HepG2 (cell line): Measurements from ENCODE around the gene CLEC16A. TPM values are rescaled to one million over a fixed set of nuclear protein-coding genes. Genes with fewer than 3 reads are reported as not detected.

Source experiments
- ATAC-seq: fragments of 200-7000 bp; cut with Tn5 transposase; 3 replicates; pipeline ENCODE4 v1.9.1; 2020; ENCODE audit warnings: mild to moderate bottlenecking, moderate library complexity
- BruUV-seq: library from RNA; stranded (reverse); fragments of 400-500 nt; replicated peaks from 2 replicates; lab custom pipeline; 2021; lab: Mats Ljungman, UMichigan
- CTCF ChIA-PET: fragments of 300-600 bp; formaldehyde crosslinking; extraction: SDS; loops from one replicate; lab custom pipeline; 2021; ENCODE audit warnings: low total read pairs, inconsistent platforms, low intra/inter-chr PET ratio; lab: Yijun Ruan, JAX
- POLR2A ChIA-PET: fragments of 350-600 bp; sonication (Branson Sonifier 250); formaldehyde crosslinking; loops from one replicate; lab custom pipeline; 2020; ENCODE audit warnings: antibody characterized with exemption, inconsistent platforms; lab: Yijun Ruan, JAX
- DNase-seq: peaks from one replicate; pipeline ENCODE4 v3.0.0-alpha.2; 2015; ENCODE audit warnings: low spot score
- FAIRE-seq: peaks from 3 replicates; lab custom pipeline; 2011; peaks lifted over from hg19 to GRCh38; lab: Jason Lieb, UNC
- H2AFZ ChIP-seq: one replicate; pipeline ENCODE4 v1.6.1; 2011; ENCODE audit warnings: low read length, inconsistent platforms
- H3K27ac ChIP-seq: fragments of 300-600 bp; 3 replicates; pipeline ENCODE4 v1.8.0; 2011; ENCODE audit warnings: mixed run types, mild to moderate bottlenecking, mixed read lengths, low read length, inconsistent platforms; ENCODE audit not compliant: insufficient read depth; ENCODE audit errors: extremely low read length
- H3K27me3 ChIP-seq, 2 experiments: fragments of 200-600 bp in 1 of 2; 2 replicates in 1 of 2; 3 replicates in 1 of 2; pipeline versions ENCODE4 v1.6.0 to v1.8.0; 2011; ENCODE audit warnings: low read length in 2 of 2, mild to moderate bottlenecking in 2 of 2, moderate library complexity in 2 of 2, inconsistent platforms in 1 of 2; ENCODE audit not compliant: insufficient read depth in 2 of 2, control insufficient read depth in 1 of 2
- H3K36me3 ChIP-seq, 2 experiments: fragments of 200-600 bp in 1 of 2; replicated peaks in 1 of 2; 2 replicates in 1 of 2; 3 replicates in 1 of 2; pipeline versions ENCODE4 v1.5.1 to v1.8.0; 2011; ENCODE audit warnings: low read length in 2 of 2, inconsistent platforms in 1 of 2; ENCODE audit not compliant: insufficient read depth in 2 of 2, control insufficient read depth in 1 of 2
- H3K4me1 ChIP-seq: 2 replicates; pipeline ENCODE4 v1.5.1; 2012; ENCODE audit warnings: low read length, inconsistent platforms; ENCODE audit not compliant: insufficient read depth
- H3K4me2 ChIP-seq: 2 replicates; pipeline ENCODE4 v1.6.0; 2011; ENCODE audit warnings: low read depth, low read length, inconsistent platforms
- H3K4me3 ChIP-seq, 3 experiments: fragments of 200-600 bp in 1 of 3; sonication (generic), shearing (Covaris generic) in 1 of 3; replicated peaks in 1 of 3; 2 replicates each; pipeline ENCODE4 v1.5.1; 2011 to 2016; ENCODE audit warnings: low read length in 3 of 3, inconsistent platforms in 2 of 3, low read depth in 2 of 3, mild to moderate bottlenecking in 2 of 3, control low read depth in 1 of 3, mixed read lengths in 1 of 3; ENCODE audit not compliant: insufficient read depth in 1 of 3
- H3K79me2 ChIP-seq: one replicate; pipeline ENCODE4 v1.6.1; 2011; ENCODE audit warnings: low read length, inconsistent platforms; ENCODE audit not compliant: insufficient read depth
- H3K9ac ChIP-seq: 2 replicates; pipeline ENCODE4 v1.6.0; 2011; ENCODE audit warnings: mild to moderate bottlenecking, low read depth, low read length, inconsistent platforms; ENCODE audit not compliant: insufficient read depth
- H3K9me3 ChIP-seq: 2 replicates; pipeline ENCODE4 v1.5.1; 2012; ENCODE audit warnings: mild to moderate bottlenecking, low read length
- H4K20me1 ChIP-seq: 2 replicates; pipeline ENCODE4 v1.6.0; 2011; ENCODE audit warnings: inconsistent platforms, mild to moderate bottlenecking, low read length, moderate library complexity; ENCODE audit not compliant: insufficient read depth
- GTF3A ChIP-seq: sonication (generic); formaldehyde crosslinking; conservative IDR thresholded peaks from 2 replicates; pipeline ENCODE4 v1.4.0; 2020; ENCODE audit warnings: mild to moderate bottlenecking, missing genetic modification reagents
- HNRNPK ChIP-seq: fragments of 200-400 bp; formaldehyde crosslinking; IDR thresholded peaks from 2 replicates; pipeline ENCODE4 v1.6.1; 2018; ENCODE audit warnings: low read length, low read depth, moderate library complexity, mild to moderate bottlenecking; ENCODE audit not compliant: poor library complexity, severe bottlenecking
- KAT8 ChIP-seq: IDR thresholded peaks from 2 replicates; pipeline ENCODE4 v1.6.1; 2016; ENCODE audit warnings: missing genetic modification reagents, missing compliant biosample characterization
- MXI1 ChIP-seq: IDR thresholded peaks from 3 replicates; pipeline ENCODE4 v1.6.1; 2012; ENCODE audit warnings: low read depth, low read length, inconsistent platforms, borderline replicate concordance
- RFXANK ChIP-seq: IDR thresholded peaks from 2 replicates; pipeline ENCODE4 v1.6.1; 2016
- SMAD1 ChIP-seq: sonication (generic); formaldehyde crosslinking; IDR thresholded peaks from 2 replicates; pipeline ENCODE4 v1.4.0; 2020; ENCODE audit warnings: missing genetic modification reagents, low read depth, mild to moderate bottlenecking, borderline replicate concordance
- ZFP62 ChIP-seq: sonication (generic); formaldehyde crosslinking; IDR thresholded peaks from 2 replicates; pipeline ENCODE4 v1.4.0; 2020; ENCODE audit warnings: missing genetic modification reagents
- ZNF234 ChIP-seq: sonication (generic); formaldehyde crosslinking; conservative IDR thresholded peaks from 2 replicates; pipeline ENCODE4 v1.5.1; 2020; ENCODE audit warnings: mild to moderate bottlenecking, missing genetic modification reagents
- ZNF296 ChIP-seq: sonication (generic); formaldehyde crosslinking; conservative IDR thresholded peaks from 2 replicates; pipeline ENCODE4 v1.5.0; 2020; ENCODE audit warnings: mild to moderate bottlenecking, missing genetic modification reagents
- ZNF468 ChIP-seq: sonication (generic); formaldehyde crosslinking; IDR thresholded peaks from 2 replicates; pipeline ENCODE4 v1.8.0; 2022; ENCODE audit warnings: mild to moderate bottlenecking, moderate library complexity, missing genetic modification reagents
- WGBS: methylation state at CpG from one replicate; pipeline ENCODE4 v1.1.6; 2017; ENCODE audit warnings: low lambda C conversion rate; 5-methylcytosine and 5-hydroxymethylcytosine counted together
- in situ Hi-C: cut with HindIII; loops from 2 replicates; pipeline ENCODE4 v1.10.0; 2017; ENCODE audit warnings: low pct_unique_long_range_greater_than_20kb; ENCODE audit not compliant: extremely low pct_ligation_motif_present
- intact Hi-C: fragments of 100-400 bp; cut with micrococcal nuclease; formaldehyde crosslinking; loops from one replicate; pipeline ENCODE4 v1.10.0; 2022; ENCODE audit not compliant: unreplicated experiment
- polyA plus RNA-seq, 8 experiments: library from polyadenylated mRNA; depleted of rRNA in 3 of 8; stranded (reverse) in 7 of 8; unstranded in 1 of 8; fragments of >200 nt; fragmentation: Illumina TruSeq in 4 of 8; extraction: Trizol in 4 of 8; gene quantifications; 2 replicates each; pipeline versions ENCODE4 v1.2.1 to v1.2.3, GENCODE V29; 2011 to 2016; ENCODE audit warnings: low read depth in 4 of 8, missing spikeins in 1 of 8, mixed read lengths in 1 of 8; ENCODE audit not compliant: insufficient read depth in 1 of 8
- total RNA-seq, 5 experiments: library from RNA; depleted of rRNA; stranded (reverse); fragments of >200 nt; fragmentation: Illumina TruSeq; extraction: Trizol; gene quantifications; 2 replicates each; pipeline ENCODE4 v1.2.3, GENCODE V29; 2016; ENCODE audit warnings: low read depth in 1 of 5
- TF ChIP-seq, protein P1 (sequence below): sonication (generic); formaldehyde crosslinking; IDR thresholded peaks from 2 replicates; pipeline ENCODE4 v1.4.0; 2020; ENCODE audit warnings: mild to moderate bottlenecking, missing genetic modification reagents

The CLEC16A gene
- total and polyA plus RNA-seq, 2 of the 13 experiments (the other 11 are each of a cell fraction or from before 2014, with no cell fraction given) = 8.5 to 10.3 TPM

- no peak for ATAC-seq
- Histone ChIP-seq H3K4me2 (no peak overlapping the region), H3K9ac (no peak overlapping the region), H3K36me3 (peaks cover 6% of the 10 kb centered on the region in 2 experiments; a peak in 4 of 5 replicates), H4K20me1 (no peaks in the 10 kb centered on the region), H3K79me2 (no peaks in the 10 kb centered on the region), H2AFZ (no peak overlapping the region), H3K4me1 (peaks cover 6% of the 10 kb centered on the region), H3K27ac (no peak overlapping the region), H3K4me3 (no peak overlapping the region), H3K9me3 (no peaks in the 10 kb centered on the region), H3K27me3 (no peaks in the 10 kb centered on the region)
- POLR2A ChIA-PET = no interaction called here
- in situ Hi-C loops = no loop called here
- CTCF ChIA-PET = no interaction called here
- BruUV-seq = no TSS peak
- no peak for FAIRE-seq
- no peak for DNase-seq
- 97% methylated on average over 4 of the region's 4 CpGs for WGBS
- intact Hi-C loops = no loop called here
- TF ChIP-seq ZNF234 (CRISPR knock-in tag) = no peak
- TF ChIP-seq ZFP62 (CRISPR knock-in tag) = no peak
- TF ChIP-seq SMAD1 (CRISPR knock-in tag) = no peak
- TF ChIP-seq MXI1 = no peak
- no peak for TF ChIP-seq KAT8
Measured at GRCh38 chr16:11005611-11005975, 61.2 kb downstream of the CLEC16A start.

GRCh38 chr16:11006656-11007055 lies 62.3 kb downstream of the CLEC16A start:
- no peak overlapping the region for H2AFZ ChIP-seq
- H3K27me3 ChIP-seq = no peaks in the 10 kb centered on the region
- FAIRE-seq (no peak), ATAC-seq (no peak), DNase-seq (no peak)
- no peak overlapping the region for H3K27ac ChIP-seq
- WGBS = 97% methylated on average over 2 of the region's 2 CpGs
- H3K36me3 ChIP-seq = peaks cover 6% of the 10 kb centered on the region in 2 experiments; a peak in 4 of 5 replicates
- no peak overlapping the region for H3K9ac ChIP-seq
- BruUV-seq = no TSS peak
- H3K4me3 ChIP-seq = no peak overlapping the region
- TF ChIP-seq, protein P1, sequence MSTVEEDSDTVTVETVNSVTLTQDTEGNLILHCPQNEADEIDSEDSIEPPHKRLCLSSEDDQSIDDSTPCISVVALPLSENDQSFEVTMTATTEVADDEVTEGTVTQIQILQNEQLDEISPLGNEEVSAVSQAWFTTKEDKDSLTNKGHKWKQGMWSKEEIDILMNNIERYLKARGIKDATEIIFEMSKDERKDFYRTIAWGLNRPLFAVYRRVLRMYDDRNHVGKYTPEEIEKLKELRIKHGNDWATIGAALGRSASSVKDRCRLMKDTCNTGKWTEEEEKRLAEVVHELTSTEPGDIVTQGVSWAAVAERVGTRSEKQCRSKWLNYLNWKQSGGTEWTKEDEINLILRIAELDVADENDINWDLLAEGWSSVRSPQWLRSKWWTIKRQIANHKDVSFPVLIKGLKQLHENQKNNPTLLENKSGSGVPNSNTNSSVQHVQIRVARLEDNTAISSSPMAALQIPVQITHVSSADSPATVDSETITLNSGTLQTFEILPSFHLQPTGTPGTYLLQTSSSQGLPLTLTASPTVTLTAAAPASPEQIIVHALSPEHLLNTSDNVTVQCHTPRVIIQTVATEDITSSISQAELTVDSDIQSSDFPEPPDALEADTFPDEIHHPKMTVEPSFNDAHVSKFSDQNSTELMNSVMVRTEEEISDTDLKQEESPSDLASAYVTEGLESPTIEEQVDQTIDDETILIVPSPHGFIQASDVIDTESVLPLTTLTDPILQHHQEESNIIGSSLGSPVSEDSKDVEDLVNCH (CRISPR knock-in tag) = no peak
- TF ChIP-seq GTF3A (CRISPR knock-in tag) = no peak
- TF ChIP-seq RFXANK = no peak
- TF ChIP-seq HNRNPK = no peak
- no peak for TF ChIP-seq ZNF296
- TF ChIP-seq ZNF468 (CRISPR knock-in tag) = no peak
- H3K79me2 ChIP-seq = no peaks in the 10 kb centered on the region
- ChIA-PET CTCF (no interaction called here), POLR2A (no interaction called here)
- no peaks in the 10 kb centered on the region for H4K20me1 ChIP-seq
- peaks cover 1% of the 10 kb centered on the region for H3K4me1 ChIP-seq
- no peak overlapping the region for H3K4me2 ChIP-seq
- in situ Hi-C loops (no loop called here), intact Hi-C loops (no loop called here)
- no peaks in the 10 kb centered on the region for H3K9me3 ChIP-seq
